ENCODE data around the gene RINT1.
"Not testable (repeated sequence)": the region's sequence is repeated elsewhere in the genome, so short reads cannot be mapped to it uniquely, and the experiment has no call there.

Gene RINT1

DNA sequence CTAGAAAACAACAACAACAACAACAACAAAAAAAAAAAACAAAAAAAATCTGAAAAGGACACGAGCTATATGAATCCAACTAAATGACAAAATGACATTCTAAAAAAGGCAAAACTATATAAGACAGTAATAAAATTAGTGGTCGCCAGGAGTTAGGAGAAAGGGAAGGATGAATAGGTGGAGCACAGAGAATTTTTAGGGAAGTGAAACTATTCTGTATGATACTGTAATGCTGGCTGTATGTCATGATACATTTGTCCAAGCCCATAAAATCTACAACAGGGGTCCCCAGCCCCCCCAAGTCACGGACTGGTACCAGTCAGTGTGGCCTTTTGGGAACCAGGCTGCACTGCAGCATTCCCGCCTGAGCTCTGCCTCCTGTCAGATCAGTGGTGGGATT, 7.2 kb upstream of the RINT1 start:
- no peak overlapping the region for H2BK5ac ChIP-seq (ENCODE audit: low read length)
- H3K4me2 ChIP-seq (ENCODE audit: low read length): no peak overlapping the region
- H3K27me3 ChIP-seq (ENCODE audit: insufficient read depth, low read length, poor library complexity): no peaks in the 10 kb centered on the region
- no peak overlapping the region for H3K4ac ChIP-seq (ENCODE audit: low read depth, low read length)
- H3K9ac ChIP-seq (ENCODE audit: low read length): no peak overlapping the region
- no peak overlapping the region for H3K4me3 ChIP-seq (ENCODE audit: low read length)
- no peak overlapping the region for H3K27ac ChIP-seq (ENCODE audit: low read depth, low read length)
- no peak overlapping the region for H4K5ac ChIP-seq (ENCODE audit: low read length)
- no peak overlapping the region for H4K8ac ChIP-seq (ENCODE audit: low read depth, low read length)
- H2BK120ac ChIP-seq (ENCODE audit: low read depth, low read length): no peak overlapping the region
- H2AK5ac ChIP-seq (ENCODE audit: low read length): no peak overlapping the region
- H3K23ac ChIP-seq (ENCODE audit: low read length): no peak overlapping the region
- WGBS (ENCODE audit: extremely low coverage, insufficient coverage, low lambda C conversion rate): no CpG with 5 or more reads among the region's 4 CpGs
- peaks cover 12% of the 10 kb centered on the region for H3K79me2 ChIP-seq (ENCODE audit: control insufficient read depth, insufficient read depth, low read length)
- H3K4me1 ChIP-seq (ENCODE audit: control insufficient read depth, low read depth, low read length): no peaks in the 10 kb centered on the region
- no peak for DNase-seq
- H3K18ac ChIP-seq (ENCODE audit: low read length): no peak overlapping the region
- H2BK15ac ChIP-seq (replicated peaks; ENCODE audit: low read depth): no peak overlapping the region
- H3K79me1 ChIP-seq (ENCODE audit: low read length): peaks cover 1% of the 10 kb centered on the region
- H3K56ac ChIP-seq (ENCODE audit: low read length): no peak overlapping the region
- H3K36me3 ChIP-seq (ENCODE audit: control insufficient read depth, insufficient read depth, low read length): no peaks in the 10 kb centered on the region

DNA sequence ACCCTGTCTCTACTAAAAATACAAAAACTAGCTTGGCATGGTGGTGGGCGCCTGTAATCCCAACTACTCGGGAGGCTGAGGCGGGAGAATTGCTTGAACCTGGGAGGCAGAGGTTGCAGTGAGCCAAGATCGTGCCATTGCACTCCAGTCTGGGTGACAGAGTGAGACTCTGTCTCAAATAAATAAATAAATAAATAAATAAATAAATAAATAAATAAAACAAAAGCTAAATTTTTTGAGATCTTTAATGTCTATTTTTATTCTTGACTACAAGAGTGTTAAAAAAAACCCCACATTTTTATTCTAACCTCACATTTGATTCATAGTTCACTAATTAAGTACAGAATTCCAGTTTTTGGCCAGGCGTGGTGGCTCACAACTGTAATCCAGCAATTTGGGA, 4.3 kb upstream of the RINT1 start:
- not testable (repeated sequence) for H4K8ac ChIP-seq (ENCODE audit: low read depth, low read length); DNase-seq; H2BK120ac ChIP-seq (ENCODE audit: low read depth, low read length); H3K56ac ChIP-seq (ENCODE audit: low read length); H3K79me1 ChIP-seq (ENCODE audit: low read length); H3K27me3 ChIP-seq (ENCODE audit: insufficient read depth, low read length, poor library complexity); H4K5ac ChIP-seq (ENCODE audit: low read length); H3K4me3 ChIP-seq (ENCODE audit: low read length); H3K36me3 ChIP-seq (ENCODE audit: control insufficient read depth, insufficient read depth, low read length); H3K4me1 ChIP-seq (ENCODE audit: control insufficient read depth, low read depth, low read length); H2AK5ac ChIP-seq (ENCODE audit: low read length); H3K23ac ChIP-seq (ENCODE audit: low read length); H3K18ac ChIP-seq (ENCODE audit: low read length); H3K9ac ChIP-seq (ENCODE audit: low read length); H3K4me2 ChIP-seq (ENCODE audit: low read length); H2BK15ac ChIP-seq (replicated peaks; ENCODE audit: low read depth); H2BK5ac ChIP-seq (ENCODE audit: low read length); H3K79me2 ChIP-seq (ENCODE audit: control insufficient read depth, insufficient read depth, low read length); H3K4ac ChIP-seq (ENCODE audit: low read depth, low read length); H3K27ac ChIP-seq (ENCODE audit: low read depth, low read length)
- no CpG with 5 or more reads among the region's 5 CpGs for WGBS (ENCODE audit: extremely low coverage, insufficient coverage, low lambda C conversion rate)

DNA sequence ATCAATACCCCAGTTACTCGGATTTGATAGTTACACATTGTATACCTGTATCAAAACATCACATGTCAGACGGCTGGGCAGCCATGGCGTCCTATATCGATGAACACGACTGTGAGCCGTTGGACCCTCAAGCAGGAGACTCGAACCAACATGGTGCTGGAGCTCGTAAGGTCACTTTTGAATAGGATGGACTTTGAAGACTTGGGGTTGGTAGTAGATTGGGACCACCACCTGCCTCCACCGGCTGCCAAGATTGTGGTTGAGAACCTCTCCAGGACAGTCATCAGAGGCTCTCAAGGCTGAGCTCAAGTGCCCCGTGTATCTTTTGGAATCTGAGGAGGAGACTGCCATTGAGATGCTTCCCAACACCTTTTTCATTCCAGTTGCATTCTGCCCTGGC, 1.9 kb upstream of the RINT1 start:
- H4K8ac ChIP-seq (ENCODE audit: low read depth, low read length): no peak overlapping the region
- no peak overlapping the region for H3K27ac ChIP-seq (ENCODE audit: low read depth, low read length)
- peaks cover 2% of the 10 kb centered on the region for H3K4me1 ChIP-seq (ENCODE audit: control insufficient read depth, low read depth, low read length)
- peaks cover 10% of the 10 kb centered on the region for H3K79me2 ChIP-seq (ENCODE audit: control insufficient read depth, insufficient read depth, low read length)
- H3K79me1 ChIP-seq (ENCODE audit: low read length): peaks cover 5% of the 10 kb centered on the region
- no peak overlapping the region for H3K4ac ChIP-seq (ENCODE audit: low read depth, low read length)
- no peak overlapping the region for H3K56ac ChIP-seq (ENCODE audit: low read length)
- H2BK5ac ChIP-seq (ENCODE audit: low read length): no peak overlapping the region
- no peak for DNase-seq
- no peak overlapping the region for H3K4me3 ChIP-seq (ENCODE audit: low read length)
- no peak overlapping the region for H3K4me2 ChIP-seq (ENCODE audit: low read length)
- no peak overlapping the region for H3K9ac ChIP-seq (ENCODE audit: low read length)
- no peak overlapping the region for H2BK120ac ChIP-seq (ENCODE audit: low read depth, low read length)
- no peak overlapping the region for H2BK15ac ChIP-seq (replicated peaks; ENCODE audit: low read depth)
- H3K23ac ChIP-seq (ENCODE audit: low read length): no peak overlapping the region
- H2AK5ac ChIP-seq (ENCODE audit: low read length): no peak overlapping the region
- no CpG with 5 or more reads among the region's 10 CpGs for WGBS (ENCODE audit: extremely low coverage, insufficient coverage, low lambda C conversion rate)
- H3K36me3 ChIP-seq (ENCODE audit: control insufficient read depth, insufficient read depth, low read length): no peaks in the 10 kb centered on the region
- H3K27me3 ChIP-seq (ENCODE audit: insufficient read depth, low read length, poor library complexity): no peaks in the 10 kb centered on the region
- H3K18ac ChIP-seq (ENCODE audit: low read length): no peak overlapping the region
- no peak overlapping the region for H4K5ac ChIP-seq (ENCODE audit: low read length)

DNA sequence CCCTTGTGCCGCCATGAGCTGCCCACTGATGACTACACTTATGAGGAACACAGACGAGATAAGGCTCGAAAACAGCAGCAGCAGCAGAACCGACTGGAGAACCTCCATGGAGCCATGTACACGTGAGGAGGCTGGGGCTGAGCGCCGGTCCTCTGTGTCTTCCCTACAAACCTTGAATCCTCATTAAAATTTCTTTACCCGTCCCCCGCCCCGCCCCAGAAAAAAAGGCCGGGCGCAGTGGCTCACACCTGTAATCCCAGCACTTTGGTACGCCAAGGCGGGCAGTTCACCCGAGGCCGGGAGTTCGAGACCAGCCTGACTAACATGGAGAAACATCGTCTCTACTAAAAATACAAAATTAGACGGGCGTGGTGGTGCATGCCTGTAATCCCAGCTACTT, 1.5 kb upstream of the RINT1 start:
- no peak overlapping the region for H3K4me2 ChIP-seq (ENCODE audit: low read length)
- no peaks in the 10 kb centered on the region for H3K27me3 ChIP-seq (ENCODE audit: insufficient read depth, low read length, poor library complexity)
- H3K36me3 ChIP-seq (ENCODE audit: control insufficient read depth, insufficient read depth, low read length): no peaks in the 10 kb centered on the region
- peaks cover 7% of the 10 kb centered on the region for H3K79me1 ChIP-seq (ENCODE audit: low read length)
- H3K56ac ChIP-seq (ENCODE audit: low read length): no peak overlapping the region
- DNase-seq: no peak
- WGBS (ENCODE audit: extremely low coverage, insufficient coverage, low lambda C conversion rate): no CpG with 5 or more reads among the region's 20 CpGs
- no peak overlapping the region for H3K9ac ChIP-seq (ENCODE audit: low read length)
- H2BK120ac ChIP-seq (ENCODE audit: low read depth, low read length): no peak overlapping the region
- H2BK15ac ChIP-seq (replicated peaks; ENCODE audit: low read depth): no peak overlapping the region
- H4K5ac ChIP-seq (ENCODE audit: low read length): no peak overlapping the region
- H2BK5ac ChIP-seq (ENCODE audit: low read length): no peak overlapping the region
- H3K23ac ChIP-seq (ENCODE audit: low read length): no peak overlapping the region
- no peak overlapping the region for H3K27ac ChIP-seq (ENCODE audit: low read depth, low read length)
- H4K8ac ChIP-seq (ENCODE audit: low read depth, low read length): no peak overlapping the region
- H3K4me3 ChIP-seq (ENCODE audit: low read length): no peak overlapping the region
- H3K18ac ChIP-seq (ENCODE audit: low read length): no peak overlapping the region
- H3K79me2 ChIP-seq (ENCODE audit: control insufficient read depth, insufficient read depth, low read length): peaks cover 10% of the 10 kb centered on the region
- H2AK5ac ChIP-seq (ENCODE audit: low read length): no peak overlapping the region
- no peak overlapping the region for H3K4ac ChIP-seq (ENCODE audit: low read depth, low read length)
- peaks cover 2% of the 10 kb centered on the region for H3K4me1 ChIP-seq (ENCODE audit: control insufficient read depth, low read depth, low read length)

DNA sequence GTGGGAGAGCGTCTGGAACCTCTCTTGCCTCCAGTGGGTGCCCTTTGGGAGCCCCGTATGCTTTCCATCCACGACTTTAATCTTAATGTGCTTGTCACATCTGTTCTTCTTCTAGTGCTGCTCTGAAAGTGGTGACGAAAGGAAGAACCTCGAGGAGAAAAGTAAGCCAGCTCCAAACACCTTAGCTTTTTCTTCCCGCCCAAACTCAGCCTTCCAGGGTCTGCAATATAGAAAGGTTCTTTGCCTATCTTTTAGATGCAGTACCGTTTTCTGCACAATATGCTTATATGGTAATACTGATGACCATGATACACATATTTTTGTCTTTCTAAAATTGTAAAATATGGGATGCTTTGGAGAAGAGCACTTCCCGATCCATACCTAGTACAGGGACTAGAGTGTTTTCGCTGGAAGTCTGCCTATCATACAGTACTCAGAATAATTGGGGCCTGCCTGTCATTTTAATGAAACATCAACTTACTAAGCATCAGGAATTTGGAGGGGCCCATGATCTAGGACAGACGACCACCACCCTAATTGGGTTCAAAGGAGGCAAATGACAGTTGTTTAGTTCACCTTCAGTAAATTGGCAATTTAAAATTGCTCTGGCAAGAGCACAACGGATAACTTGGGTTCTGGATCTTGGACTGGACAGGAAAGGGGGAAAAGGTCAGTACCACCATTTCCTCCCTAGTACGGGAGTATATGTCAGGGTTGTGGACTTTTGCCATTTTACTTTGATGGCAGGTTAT, 884 bp downstream of the RINT1 start:
- Histone ChIP-seq H3K4ac (ENCODE audit: low read depth, low read length) (no peak overlapping the region), H3K9ac (ENCODE audit: low read length) (peak overlapping the region; percentile 85), H3K4me2 (ENCODE audit: low read length) (peak overlapping the region; percentile 87), H3K23ac (ENCODE audit: low read length) (peak overlapping the region; percentile 30), H3K18ac (ENCODE audit: low read length) (no peak overlapping the region), H3K79me1 (ENCODE audit: low read length) (peaks cover 7% of the 10 kb centered on the region), H2BK120ac (ENCODE audit: low read depth, low read length) (no peak overlapping the region), H2BK5ac (ENCODE audit: low read length) (no peak overlapping the region), H2AK5ac (ENCODE audit: low read length) (no peak overlapping the region), H3K36me3 (ENCODE audit: control insufficient read depth, insufficient read depth, low read length) (no peaks in the 10 kb centered on the region), H3K27ac (ENCODE audit: low read depth, low read length) (no peak overlapping the region), H3K56ac (ENCODE audit: low read length) (peak overlapping the region; percentile 95), H3K4me3 (ENCODE audit: low read length) (peak overlapping the region; percentile 88), H4K8ac (ENCODE audit: low read depth, low read length) (no peak overlapping the region), H3K4me1 (ENCODE audit: control insufficient read depth, low read depth, low read length) (peaks cover 2% of the 10 kb centered on the region), H4K5ac (ENCODE audit: low read length) (no peak overlapping the region), H2BK15ac (replicated peaks; ENCODE audit: low read depth) (no peak overlapping the region), H3K79me2 (ENCODE audit: control insufficient read depth, insufficient read depth, low read length) (peaks cover 10% of the 10 kb centered on the region), H3K27me3 (ENCODE audit: insufficient read depth, low read length, poor library complexity) (no peaks in the 10 kb centered on the region)
- WGBS (ENCODE audit: extremely low coverage, insufficient coverage, low lambda C conversion rate): no CpG with 5 or more reads among the region's 12 CpGs
- DNase-seq: no peak

DNA sequence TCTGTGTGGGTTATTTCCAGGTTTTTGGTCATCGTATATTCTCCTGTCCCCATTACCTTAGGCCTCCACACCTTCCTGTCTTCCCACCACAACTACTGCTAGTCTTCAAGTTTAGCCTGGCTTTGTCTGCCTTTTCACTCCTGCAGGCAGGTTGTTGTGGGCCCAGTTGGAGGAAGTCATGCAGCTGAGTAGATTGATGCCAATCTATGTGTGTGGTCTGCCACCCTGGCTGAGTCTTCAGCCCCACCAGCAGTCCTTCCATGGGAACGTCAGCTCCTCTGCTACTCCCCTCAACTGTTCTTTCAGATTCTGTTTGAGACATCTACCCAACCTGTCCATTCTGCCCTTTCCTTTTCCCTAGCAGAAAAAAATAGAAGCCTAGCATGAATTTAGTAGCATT, 6.3 kb downstream of the RINT1 start:
- no peak overlapping the region for H3K4ac ChIP-seq (ENCODE audit: low read depth, low read length)
- H3K79me2 ChIP-seq (ENCODE audit: control insufficient read depth, insufficient read depth, low read length): peaks cover under 1% of the 10 kb centered on the region
- no peak overlapping the region for H2AK5ac ChIP-seq (ENCODE audit: low read length)
- H3K36me3 ChIP-seq (ENCODE audit: control insufficient read depth, insufficient read depth, low read length): peaks cover 2% of the 10 kb centered on the region
- no peak overlapping the region for H2BK120ac ChIP-seq (ENCODE audit: low read depth, low read length)
- H3K4me2 ChIP-seq (ENCODE audit: low read length): no peak overlapping the region
- no peaks in the 10 kb centered on the region for H3K4me1 ChIP-seq (ENCODE audit: control insufficient read depth, low read depth, low read length)
- no peak overlapping the region for H3K18ac ChIP-seq (ENCODE audit: low read length)
- no peak overlapping the region for H2BK5ac ChIP-seq (ENCODE audit: low read length)
- no peak overlapping the region for H3K4me3 ChIP-seq (ENCODE audit: low read length)
- no peak overlapping the region for H3K23ac ChIP-seq (ENCODE audit: low read length)
- H3K56ac ChIP-seq (ENCODE audit: low read length): no peak overlapping the region
- WGBS (ENCODE audit: extremely low coverage, insufficient coverage, low lambda C conversion rate): no CpG with 5 or more reads among the region's 2 CpGs
- H2BK15ac ChIP-seq (replicated peaks; ENCODE audit: low read depth): no peak overlapping the region
- H3K27ac ChIP-seq (ENCODE audit: low read depth, low read length): no peak overlapping the region
- DNase-seq: no peak
- no peak overlapping the region for H4K8ac ChIP-seq (ENCODE audit: low read depth, low read length)
- no peak overlapping the region for H3K9ac ChIP-seq (ENCODE audit: low read length)
- peaks cover 2% of the 10 kb centered on the region for H3K79me1 ChIP-seq (ENCODE audit: low read length)
- H4K5ac ChIP-seq (ENCODE audit: low read length): no peak overlapping the region
- H3K27me3 ChIP-seq (ENCODE audit: insufficient read depth, low read length, poor library complexity): no peaks in the 10 kb centered on the region
